GM21737 (cell line): ENCODE results near the gene SOHLH1.

ENCODE experiments used
- ATAC-seq: cut with Tn5 transposase; IDR thresholded peaks from one replicate; pipeline ENCODE4 v1.9.1; 2021; ENCODE audit warnings: mild to moderate bottlenecking, moderate library complexity; ENCODE audit not compliant: unreplicated experiment

SOHLH1 gene

DNA sequence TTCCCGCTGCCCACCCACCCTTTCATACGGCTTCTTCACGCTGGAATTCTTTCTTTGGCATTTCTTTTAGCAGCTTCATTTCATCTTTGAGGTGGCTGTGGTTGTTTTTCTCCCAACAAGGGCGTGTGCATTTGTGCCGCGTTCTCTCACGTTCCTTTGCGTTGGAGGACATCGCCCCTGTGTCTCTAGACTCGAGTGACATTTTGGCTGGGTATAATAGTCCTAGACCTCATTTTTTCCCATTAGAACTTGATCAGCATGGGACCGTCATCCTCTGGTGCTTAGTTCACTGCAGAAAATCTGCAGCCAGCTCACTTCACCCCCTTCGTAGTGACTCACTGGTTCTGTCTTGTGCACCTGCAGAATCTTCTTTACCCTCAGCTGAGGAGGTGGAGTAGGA lies 32.2 kb upstream of the SOHLH1 start:
- no peak for ATAC-seq

DNA sequence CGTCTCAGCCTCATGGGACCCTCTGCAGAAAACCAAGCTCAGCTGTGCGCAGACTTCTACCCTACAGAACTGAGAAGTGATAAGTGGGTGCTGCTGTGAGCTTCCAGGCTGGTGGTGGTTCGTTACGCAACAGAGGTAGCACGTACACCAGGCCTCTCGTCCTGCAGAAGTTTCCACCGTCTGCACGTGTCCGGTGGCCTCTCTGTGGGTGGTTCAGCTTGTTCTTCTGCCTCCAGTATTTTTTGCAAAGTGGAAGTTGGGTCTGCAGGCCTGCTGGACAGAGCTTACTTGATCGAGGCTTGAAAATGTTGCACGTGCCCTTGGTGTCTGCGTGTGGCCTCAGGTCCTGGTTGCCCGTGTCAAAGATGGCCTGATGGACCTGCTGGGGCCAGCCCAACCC lies 30.2 kb upstream of the SOHLH1 start:
- ATAC-seq = no peak

DNA sequence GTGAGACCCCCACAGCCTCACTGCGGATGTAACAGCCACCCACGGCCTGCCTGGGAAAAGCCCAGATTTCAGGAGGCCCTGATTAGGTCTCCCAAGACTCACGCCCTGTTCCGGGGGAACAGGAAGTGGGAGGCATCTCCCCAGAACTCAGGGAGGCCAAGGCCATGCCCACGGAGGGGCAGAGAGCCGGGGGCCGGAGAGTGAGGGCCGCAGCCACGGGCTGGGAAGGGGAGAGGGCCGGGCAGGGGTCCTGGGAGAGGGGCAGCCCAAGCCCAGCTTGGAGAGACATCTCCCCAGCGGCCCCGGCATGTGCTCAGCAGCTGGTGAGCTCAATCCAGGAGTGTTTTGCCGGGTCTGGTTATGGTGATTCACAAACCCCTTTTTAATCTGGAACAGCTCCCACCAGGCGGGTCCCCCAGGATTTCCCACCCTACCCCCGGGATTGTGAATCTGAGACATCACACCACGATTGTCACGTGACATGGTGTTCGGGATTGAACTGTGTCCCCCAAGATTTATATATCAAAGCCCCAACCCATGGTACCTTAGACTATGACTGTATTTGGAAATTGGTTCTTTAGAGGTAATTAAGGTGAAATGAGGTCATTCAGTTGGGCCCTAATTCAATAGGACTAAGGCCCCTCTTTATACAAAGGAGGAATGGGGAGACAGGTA lies 29.3 kb upstream of the SOHLH1 start:
- ATAC-seq = no peak

DNA sequence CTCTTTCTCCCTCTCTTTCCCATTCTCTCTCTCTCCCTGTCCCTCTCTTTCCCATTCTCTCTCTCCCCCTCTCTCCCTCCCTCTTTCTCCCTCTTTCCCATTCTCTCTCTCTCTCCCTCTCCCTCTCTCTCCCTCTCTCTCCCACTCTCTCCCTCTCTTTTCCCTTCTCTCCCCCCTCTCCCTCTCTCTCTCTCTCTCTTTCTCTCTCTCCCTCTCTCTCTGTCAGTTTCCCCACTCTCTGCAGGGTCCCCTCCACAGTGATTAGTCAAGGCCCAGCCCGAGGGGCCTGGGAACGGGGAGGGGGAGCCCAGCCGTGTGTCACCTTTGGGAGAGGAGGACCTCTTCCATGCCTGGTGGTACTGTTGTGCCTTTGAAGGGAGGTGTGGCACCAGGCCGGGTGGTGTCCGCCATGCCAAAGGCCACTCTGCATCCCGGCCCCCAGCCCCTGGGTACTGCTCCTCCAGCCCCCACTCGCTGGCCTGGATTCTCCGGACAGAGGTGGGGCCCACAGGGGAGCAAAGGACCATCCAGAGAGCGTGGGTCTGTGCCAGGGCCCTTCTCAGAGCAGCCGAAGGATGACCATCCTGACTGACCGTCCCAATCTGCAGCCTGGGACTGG lies 28.1 kb upstream of the SOHLH1 start:
- no peak for ATAC-seq

DNA sequence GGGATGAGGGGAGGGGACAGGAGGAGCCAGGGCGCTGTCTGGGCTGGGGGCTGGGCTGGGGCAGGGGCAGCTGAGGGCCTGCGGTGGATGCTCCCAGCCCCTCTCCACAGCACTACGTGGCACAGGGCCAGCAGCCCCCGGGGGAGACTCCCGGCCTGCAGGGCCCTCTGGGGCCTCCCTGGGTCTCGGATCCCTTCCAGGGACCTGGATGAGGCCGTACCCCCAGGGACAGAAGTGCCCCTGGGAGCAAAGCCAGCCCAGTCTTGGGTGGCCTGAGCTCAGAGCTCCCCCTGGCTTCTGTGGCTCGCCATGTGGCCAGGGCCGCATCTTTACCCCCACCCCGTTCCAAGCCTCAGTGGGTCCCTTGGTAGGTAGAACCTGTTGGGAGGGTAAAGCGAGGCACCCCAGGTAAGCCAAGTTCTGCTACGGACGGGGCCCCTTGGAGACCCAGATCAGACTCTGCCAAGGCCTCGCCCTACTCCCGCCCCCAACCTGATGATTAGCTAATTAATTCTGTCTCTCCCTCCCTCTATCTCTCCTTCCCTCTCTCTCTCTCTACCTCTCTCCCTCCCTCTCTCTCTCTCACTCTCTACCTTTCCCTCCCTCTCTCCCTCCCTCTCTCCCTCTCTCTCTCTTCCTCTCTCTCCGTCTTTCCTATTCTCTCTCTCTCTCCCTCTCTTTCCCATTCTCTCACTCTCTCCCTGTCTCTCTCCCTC lies 27.0 kb upstream of the SOHLH1 start:
- ATAC-seq = no peak

DNA sequence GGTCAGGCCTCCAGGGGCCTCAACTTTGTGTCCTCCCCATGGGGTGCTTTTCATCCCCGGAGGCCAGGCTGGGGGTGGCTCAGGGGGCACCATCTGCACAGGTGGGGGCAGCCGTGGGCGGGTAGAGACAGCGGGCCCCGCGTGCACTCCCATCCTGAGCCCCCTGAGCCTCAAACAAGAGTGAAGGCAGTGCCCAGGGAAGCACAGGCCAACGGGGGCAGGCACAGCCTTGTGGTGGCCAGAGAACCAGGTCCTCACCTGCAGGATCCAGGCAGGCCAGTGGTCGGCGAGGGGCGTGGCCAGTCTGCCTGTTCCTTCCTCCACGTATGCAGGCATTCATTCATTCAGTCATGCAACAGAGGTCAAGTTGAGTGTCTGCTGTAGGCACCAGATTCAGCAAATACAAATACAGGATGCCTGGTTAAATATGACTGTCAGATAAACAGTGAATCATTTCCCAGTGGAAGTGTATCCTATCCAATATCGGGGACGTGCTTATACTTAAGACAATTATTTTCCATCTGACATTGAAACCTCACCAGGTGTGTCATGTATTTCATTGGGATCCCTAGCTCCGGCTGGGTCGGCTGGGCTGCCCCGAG lies 25.0 kb upstream of the SOHLH1 start:
- no peak for ATAC-seq

DNA sequence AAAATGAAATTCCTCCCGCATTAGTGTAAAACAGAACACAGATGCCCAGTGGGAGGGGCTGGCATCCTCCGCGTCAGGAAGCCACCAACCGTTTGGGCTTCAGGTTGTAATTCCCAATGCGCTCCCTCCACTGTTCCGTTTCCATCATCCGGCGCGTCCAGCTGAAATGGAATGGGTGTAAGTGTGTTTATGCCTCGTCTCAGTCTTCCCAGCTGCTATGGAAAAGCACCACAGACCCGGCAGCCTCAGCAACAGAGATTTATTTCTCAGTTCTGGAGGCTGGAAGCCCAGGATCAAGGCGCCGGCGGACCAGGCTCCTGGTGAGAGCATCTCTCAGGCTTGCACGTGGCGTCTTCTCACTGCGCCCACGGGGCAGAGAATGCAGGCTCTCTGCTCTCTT lies 23.1 kb upstream of the SOHLH1 start:
- no peak for ATAC-seq

DNA sequence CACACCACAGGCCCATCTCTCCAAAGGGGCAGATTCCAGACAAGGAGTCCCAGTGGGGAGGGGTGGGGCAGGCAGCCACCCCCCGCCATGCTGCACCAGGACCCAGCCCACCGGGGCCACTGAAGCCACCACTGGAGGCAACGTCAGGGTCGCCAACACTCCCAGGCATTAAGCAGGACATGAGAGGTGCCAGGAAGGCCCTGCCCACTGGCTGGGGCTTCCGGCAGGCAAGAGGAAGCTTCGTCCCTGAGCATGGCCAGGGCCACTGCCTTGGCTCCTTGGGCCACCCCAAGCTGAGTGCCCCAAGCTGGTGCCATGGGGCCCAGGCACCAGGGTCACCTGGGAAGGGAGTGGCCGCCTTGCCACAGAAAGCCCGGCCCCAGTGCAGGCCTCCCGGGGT lies 20.2 kb upstream of the SOHLH1 start:
- ATAC-seq = no peak

DNA sequence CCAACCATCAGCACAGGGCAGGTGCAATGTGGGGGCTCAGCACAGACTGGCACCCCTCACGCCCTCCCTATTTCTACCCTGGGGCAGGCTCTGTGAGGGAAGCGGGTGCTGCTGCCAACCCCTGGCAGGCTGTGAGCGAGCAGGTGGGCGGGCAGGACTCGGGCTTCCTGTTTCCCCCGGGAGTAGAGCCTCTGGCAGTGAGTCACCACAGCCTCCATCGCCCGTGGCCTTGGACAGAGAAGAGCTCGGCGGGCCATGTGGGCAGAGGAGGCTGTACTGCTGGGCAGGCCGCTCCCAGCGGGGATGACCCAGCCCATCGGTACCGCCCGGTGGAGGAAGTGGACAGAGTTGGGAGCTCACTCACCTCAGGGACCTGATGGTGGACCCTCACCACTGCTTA lies 19.3 kb upstream of the SOHLH1 start:
- ATAC-seq = no peak

DNA sequence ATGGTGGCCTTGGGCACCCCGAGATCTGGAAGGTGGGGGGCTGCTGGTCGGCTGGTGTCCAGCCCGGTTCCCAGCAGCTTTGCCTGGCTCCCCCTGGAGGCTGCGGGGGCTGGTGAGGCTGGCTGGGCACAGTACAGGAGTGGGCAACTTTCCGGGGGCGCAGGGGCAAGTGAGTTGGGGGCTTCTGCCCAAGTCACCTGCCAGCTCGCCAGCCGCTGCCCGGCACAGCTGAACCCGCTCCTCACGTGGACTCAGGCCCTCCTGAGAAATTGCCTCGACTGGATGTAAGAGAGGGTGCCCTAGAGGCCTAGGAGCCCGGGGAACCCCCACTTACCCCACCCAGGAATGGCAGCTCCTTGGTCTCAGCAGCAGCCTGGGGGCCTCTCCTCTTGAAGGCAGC lies 18.1 kb upstream of the SOHLH1 start:
- no peak for ATAC-seq

DNA sequence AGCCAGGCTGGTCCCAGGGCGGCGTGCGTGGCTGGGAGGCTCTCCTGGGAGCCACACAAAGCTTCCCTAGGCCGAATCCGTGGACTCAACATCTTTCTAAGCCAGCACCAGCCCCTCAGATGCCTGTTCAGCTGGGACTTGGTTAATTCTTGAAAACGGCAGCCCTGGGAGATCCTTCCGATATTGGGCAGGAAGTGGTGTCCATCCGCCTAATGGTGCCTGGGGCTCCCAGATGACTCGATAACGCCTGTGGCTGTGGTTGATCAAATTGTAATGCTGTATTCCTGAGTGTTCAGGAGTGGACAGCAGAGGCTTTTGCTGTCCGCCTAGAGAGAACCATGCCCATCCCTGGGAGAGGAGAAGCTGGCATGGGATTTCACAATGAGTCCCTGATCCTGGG lies 16.8 kb upstream of the SOHLH1 start:
- ATAC-seq = no peak

DNA sequence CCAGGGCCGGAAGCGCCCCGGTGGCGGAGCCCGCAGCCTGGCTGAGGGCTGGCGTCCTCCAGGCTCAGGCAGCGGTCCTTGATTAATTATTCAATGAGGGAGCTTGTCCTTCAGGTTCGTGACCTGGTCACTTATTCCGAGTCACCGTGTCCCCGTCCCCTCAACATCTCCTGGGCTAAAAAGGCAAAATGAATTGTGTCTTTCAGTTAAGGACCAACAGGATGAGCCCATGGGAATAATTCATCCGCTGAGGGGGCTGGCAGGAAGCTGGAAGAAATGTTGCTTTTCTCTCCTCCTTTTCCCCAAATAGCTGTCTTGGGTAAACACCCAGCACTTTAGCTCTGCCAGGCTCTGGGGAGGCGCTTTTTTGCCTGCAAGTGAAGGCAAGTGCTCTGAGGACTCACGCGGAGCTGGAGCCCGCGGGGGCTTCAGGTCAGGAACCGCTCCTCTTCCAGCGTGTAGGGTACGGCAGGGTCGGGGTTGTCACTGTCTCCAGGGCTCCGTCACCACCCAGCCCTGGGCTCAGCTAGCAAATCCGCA lies 15.8 kb upstream of the SOHLH1 start:
- ATAC-seq = no peak

DNA sequence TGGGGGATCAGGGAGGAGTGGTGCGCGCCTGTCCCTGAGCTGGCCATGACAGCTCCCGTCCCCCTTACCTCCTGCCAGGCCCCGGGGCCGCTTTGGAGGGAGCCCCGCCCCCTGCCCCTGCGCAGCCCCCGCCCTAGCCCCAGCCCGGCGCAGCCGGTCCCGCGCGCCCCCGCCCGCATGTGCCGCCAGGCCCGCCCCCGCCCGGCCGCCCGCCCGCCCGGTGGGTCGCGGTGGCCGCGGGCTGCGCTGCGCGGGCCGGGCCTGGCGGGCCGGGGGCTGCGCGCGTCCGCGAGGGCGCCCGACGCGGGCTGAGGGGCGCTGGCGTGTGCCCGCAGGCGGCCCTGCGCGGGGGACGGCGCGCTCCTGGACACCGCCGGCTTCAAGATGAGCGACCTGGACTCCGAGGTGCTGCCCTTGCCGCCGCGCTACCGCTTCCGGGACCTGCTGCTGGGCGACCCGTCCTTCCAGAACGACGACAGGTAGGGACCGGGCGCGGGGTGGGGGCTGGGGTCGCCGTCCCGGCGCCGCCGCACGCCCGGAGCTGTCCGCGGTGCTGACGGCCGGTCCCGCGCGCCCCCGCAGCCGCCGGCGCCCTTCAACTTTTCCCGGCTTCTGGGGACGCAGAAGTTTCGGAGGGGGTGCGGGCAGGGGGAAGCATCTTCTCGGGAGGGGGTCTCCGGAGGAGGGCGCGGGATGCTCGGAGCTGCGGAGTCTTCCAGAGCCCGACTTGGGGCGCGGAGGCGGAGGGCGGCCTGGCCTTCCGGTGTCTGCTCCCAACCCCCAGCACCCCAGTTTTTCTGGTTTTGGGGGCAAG lies 15.2 kb upstream of the SOHLH1 start:
- ATAC-seq = no peak

DNA sequence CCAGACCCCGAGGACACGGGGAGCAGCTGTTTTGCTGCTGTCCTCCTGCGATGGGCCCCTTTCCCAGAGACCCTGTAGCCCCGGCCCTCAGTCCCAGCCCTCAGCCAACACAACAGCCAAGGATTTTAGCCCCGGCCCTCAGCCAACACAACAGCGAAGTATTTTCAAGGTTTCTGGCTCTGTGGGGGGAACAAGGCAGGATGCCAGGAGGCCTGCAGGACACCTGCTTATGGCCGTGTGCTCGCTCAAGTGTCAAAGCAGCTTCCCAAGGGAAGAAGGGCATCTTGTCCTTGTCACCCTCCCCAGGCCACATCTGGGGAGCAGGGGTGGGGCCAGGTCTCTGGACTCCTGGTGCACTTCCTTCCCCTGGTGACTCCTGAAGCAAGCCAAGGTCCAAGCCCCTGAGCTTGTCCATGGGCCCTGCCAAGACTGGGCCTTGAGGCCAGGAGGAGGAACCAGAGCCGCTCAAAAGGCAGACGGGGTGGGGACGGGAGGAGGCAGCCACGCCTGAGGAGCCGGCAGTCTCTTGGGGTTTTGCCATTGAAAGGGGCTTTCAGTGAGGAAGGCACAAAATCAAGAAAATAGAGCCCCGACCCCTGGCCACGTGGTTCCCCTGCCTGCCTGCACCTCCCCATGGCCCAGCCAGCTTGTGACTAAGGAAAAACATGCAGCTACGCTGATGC lies 13.5 kb upstream of the SOHLH1 start:
- no peak for ATAC-seq

DNA sequence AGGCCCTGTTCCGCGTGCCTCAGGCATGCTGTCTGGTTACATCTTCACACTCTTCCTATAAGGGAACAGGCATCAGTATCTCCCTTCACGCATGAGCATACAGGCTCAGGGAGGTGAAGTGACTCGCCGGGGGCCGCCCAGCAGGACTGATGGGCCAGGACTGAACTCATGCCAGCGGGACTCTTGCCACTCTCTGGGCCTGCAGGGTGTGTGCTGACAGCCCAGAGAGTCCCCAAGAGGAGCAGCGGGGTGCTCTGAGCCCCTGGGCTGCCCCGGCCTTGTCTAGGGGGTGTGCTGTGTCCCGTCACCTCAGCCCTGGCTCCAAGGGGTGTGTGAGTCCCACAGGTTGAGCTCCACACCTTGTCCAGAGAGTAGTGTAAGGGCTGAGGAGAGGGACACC lies 12.6 kb upstream of the SOHLH1 start:
- no peak for ATAC-seq

DNA sequence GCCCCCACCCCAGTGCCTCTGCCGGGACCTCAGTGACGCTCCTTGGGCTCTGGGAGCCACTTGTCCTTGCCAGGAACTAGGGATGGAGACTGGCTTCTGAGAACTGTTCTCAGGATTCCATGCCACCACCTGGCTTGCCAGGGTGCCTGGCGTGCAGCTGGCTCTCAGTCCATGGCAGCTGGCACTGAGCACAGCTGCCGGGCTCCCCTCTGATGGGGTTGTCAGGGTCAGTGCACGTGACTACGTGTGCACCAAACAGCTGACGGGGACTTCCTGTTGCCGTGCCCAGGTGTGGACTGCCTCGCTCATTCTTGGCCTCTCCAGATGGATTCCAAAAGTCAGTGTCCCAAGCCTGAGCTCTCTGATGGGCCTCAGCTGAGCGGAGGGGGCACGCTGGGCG lies 12.1 kb upstream of the SOHLH1 start:
- no peak for ATAC-seq

DNA sequence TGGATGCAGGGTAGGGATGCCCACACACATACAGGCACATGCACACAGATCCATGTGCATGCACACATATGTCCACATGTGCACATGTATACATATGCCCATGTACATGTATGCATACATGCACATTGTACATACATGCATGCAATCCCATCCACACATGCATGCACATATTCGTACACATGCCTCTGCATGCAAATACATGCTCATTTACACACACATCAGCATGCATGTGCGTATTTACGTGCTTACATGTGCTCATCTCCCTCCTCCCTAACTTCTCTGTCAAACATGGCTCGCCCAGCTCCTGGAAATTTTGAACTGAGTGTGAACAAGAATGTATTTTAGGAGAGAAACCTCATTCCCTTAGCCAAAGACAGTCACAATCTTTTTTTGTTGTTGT lies 8.9 kb upstream of the SOHLH1 start:
- no peak for ATAC-seq

DNA sequence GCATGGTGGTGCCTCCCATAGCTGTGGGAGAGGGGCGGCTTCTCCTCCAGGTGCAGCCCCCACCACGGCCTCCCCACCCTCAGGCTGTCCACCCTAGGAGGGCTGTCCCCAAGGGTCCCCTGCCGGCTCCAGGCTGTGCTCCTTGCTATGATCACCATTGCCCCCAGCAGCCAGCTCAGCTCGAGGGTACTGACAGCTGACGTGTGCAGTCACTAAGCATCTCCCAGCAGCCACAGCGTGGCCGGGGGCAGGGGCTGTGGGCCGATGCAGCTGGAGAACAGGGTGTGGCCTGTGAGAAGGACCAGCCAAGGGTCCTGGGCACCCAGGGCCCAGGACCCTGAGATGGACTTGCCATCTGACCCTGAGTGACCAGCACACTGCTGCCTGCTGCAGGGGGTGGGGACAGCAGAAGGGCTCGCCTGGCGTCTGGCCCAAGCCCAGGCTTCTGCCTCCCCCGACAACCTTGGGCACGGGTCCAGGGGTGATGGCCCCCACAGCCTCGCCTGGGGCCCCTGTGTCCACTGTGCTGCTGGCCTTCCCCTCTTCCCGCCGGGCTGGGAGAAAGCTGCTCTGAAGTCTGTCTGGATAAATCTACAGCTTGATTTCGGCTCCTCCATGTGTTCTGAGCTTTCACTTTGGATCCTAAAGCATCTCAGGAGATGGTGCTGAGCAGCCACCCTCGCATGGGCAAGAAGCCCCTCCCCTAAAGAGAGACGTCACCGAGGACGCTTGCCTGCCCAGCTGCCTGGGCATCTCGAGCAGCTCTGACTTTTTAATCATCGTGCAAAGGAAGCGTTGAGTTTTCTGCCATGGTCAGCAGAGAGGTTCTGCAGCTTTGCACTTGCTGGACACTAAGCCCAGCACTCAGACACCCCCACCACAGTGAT lies 8.2 kb upstream of the SOHLH1 start:
- no peak for ATAC-seq

DNA sequence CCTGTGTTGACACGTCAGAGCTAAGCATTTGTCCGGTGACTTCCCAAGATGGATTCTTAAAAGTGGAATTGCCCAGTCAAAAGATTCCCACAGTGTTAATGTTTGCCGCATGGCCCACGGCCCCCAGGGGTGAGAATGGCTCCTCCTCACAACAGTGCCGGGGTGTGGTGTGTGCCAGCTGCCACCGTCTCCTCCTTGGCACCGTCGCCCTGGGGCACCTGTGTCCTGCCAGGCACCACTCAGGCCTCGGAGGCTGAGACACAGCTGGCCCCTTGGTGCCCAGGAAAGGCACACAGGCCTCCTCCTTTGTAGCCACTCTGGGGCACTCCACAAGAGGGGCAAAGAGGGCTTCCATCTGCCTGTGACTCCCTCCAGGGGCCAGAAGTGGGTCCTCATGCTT lies 7.0 kb upstream of the SOHLH1 start:
- no peak for ATAC-seq
